K562 (cell line): ENCODE results near the gene TPRG1L. TPM values are rescaled to one million over a fixed set of nuclear protein-coding genes. Genes with fewer than 3 reads are reported as not detected.

ENCODE experiments used
- ATAC-seq: fragments of 200-7000 bp; cut with Tn5 transposase; 3 replicates; pipeline ENCODE4 v1.9.1; 2020; ENCODE audit warnings: moderate library complexity
- BruUV-seq: library from RNA; stranded (reverse); fragments of 400-500 nt; replicated peaks from 2 replicates; lab custom pipeline; 2021; lab: Mats Ljungman, UMichigan
- CTCF ChIA-PET: fragments of 300-600 bp; formaldehyde crosslinking; extraction: SDS; loops from one replicate; lab custom pipeline; 2021; ENCODE audit warnings: low intra/inter-chr PET ratio; lab: Yijun Ruan, JAX
- POLR2A ChIA-PET: fragments of 300-600, 350-650 bp; sonication (Branson Sonifier 250); formaldehyde crosslinking; extraction: SDS; loops from one replicate; lab custom pipeline; 2021; ENCODE audit warnings: antibody characterized with exemption, inconsistent platforms; lab: Yijun Ruan, JAX
- DNase-seq, 4 experiments: peaks; one replicate each; pipeline versions ENCODE4 v3.0.0 to v3.0.0-alpha.2; 2011 to 2018; ENCODE audit warnings: low spot score in 3 of 4, mixed read lengths in 3 of 4; ENCODE audit errors: extremely low read depth in 1 of 4
- FAIRE-seq: peaks from 2 replicates; lab custom pipeline; 2011; peaks lifted over from hg19 to GRCh38; lab: Jason Lieb, UNC
- H2AFZ ChIP-seq: 2 replicates; pipeline ENCODE4 v1.6.0; 2011; ENCODE audit warnings: low read depth, low read length, control low read depth, inconsistent platforms
- H3K27ac ChIP-seq: fragments of 200-600 bp; 3 replicates; pipeline ENCODE4 v1.8.0; 2011; ENCODE audit warnings: low read depth, mild to moderate bottlenecking, control low read depth, inconsistent platforms, low read length, moderate library complexity, mixed read lengths; ENCODE audit errors: extremely low read depth
- H3K27me3 ChIP-seq, 2 experiments: fragments of 300-600 bp in 1 of 2; 2 replicates in 1 of 2; 3 replicates in 1 of 2; pipeline versions ENCODE4 v1.6.0 to v1.8.0; 2011; ENCODE audit warnings: inconsistent platforms in 2 of 2, low read length in 2 of 2, mild to moderate bottlenecking in 1 of 2, mixed read lengths in 1 of 2, moderate library complexity in 1 of 2; ENCODE audit not compliant: control insufficient read depth in 2 of 2, insufficient read depth in 2 of 2
- H3K36me3 ChIP-seq: fragments of 300-600 bp; 3 replicates; pipeline ENCODE4 v1.8.0; 2011; ENCODE audit warnings: mild to moderate bottlenecking, low read length, inconsistent platforms; ENCODE audit not compliant: control insufficient read depth, insufficient read depth
- H3K4me1 ChIP-seq, 2 experiments: fragments of 200-600 bp in 1 of 2; replicated peaks in 1 of 2; 2 replicates in 1 of 2; 3 replicates in 1 of 2; pipeline versions ENCODE4 v1.5.1 to v1.8.0; 2011; ENCODE audit warnings: inconsistent platforms in 2 of 2, low read length in 2 of 2, mild to moderate bottlenecking in 1 of 2, mixed read lengths in 1 of 2, moderate library complexity in 1 of 2; ENCODE audit not compliant: control insufficient read depth in 2 of 2, insufficient read depth in 2 of 2
- H3K4me2 ChIP-seq: 2 replicates; pipeline ENCODE4 v1.6.1; 2011; ENCODE audit warnings: low read length, control low read depth, inconsistent platforms, mixed read lengths; ENCODE audit not compliant: insufficient read depth
- H3K4me3 ChIP-seq: fragments of 200-600 bp; sonication (generic), shearing (Covaris generic); 2 replicates; pipeline ENCODE4 v1.5.1; 2016; ENCODE audit warnings: control low read depth, inconsistent platforms
- H3K79me2 ChIP-seq: fragments of 200-600 bp; 3 replicates; pipeline ENCODE4 v1.8.0; 2011; ENCODE audit warnings: low read length, inconsistent platforms; ENCODE audit not compliant: control insufficient read depth, insufficient read depth
- H3K9ac ChIP-seq, 2 experiments: 2 replicates each; pipeline versions ENCODE4 v1.6.0 to v1.6.1; 2011; ENCODE audit warnings: low read depth in 2 of 2, low read length in 2 of 2, control low read depth in 1 of 2, inconsistent platforms in 1 of 2, mild to moderate bottlenecking in 1 of 2, mixed read lengths in 1 of 2; ENCODE audit not compliant: insufficient read depth in 1 of 2
- H3K9me1 ChIP-seq: one replicate; pipeline ENCODE4 v1.6.0; 2011; ENCODE audit warnings: inconsistent platforms, mild to moderate bottlenecking, low read length, moderate library complexity; ENCODE audit not compliant: control insufficient read depth, insufficient read depth
- H3K9me3 ChIP-seq: replicated peaks from 2 replicates; pipeline ENCODE4 v1.5.1; 2011; ENCODE audit warnings: low read depth, low read length, inconsistent platforms; ENCODE audit not compliant: control insufficient read depth, insufficient read depth
- H4K20me1 ChIP-seq: replicated peaks from 2 replicates; pipeline ENCODE4 v1.6.1; 2011; ENCODE audit warnings: low read length, inconsistent platforms, mixed read lengths; ENCODE audit not compliant: control insufficient read depth, insufficient read depth
- KDM1A ChIP-seq, 2 experiments: fragments of 450-650 bp; IDR thresholded peaks; 2 replicates each; pipeline ENCODE4 v1.6.1; 2016; ENCODE audit warnings: mild to moderate bottlenecking in 2 of 2
- MAFK ChIP-seq: IDR thresholded peaks from 2 replicates; pipeline ENCODE4 v1.6.1; 2011; ENCODE audit warnings: low read length, improper control_type of control experiment
- MXD1 ChIP-seq: fragments of 250-450 bp; sonication (Bioruptor Pico); IDR thresholded peaks from 2 replicates; pipeline ENCODE4 v1.8.0; 2021; ENCODE audit warnings: borderline replicate concordance, mild to moderate bottlenecking, moderate library complexity; ENCODE audit not compliant: poor library complexity, severe bottlenecking
- PBX2 ChIP-seq, 2 experiments: IDR thresholded peaks in 1 of 2; conservative IDR thresholded peaks in 1 of 2; 2 replicates each; pipeline ENCODE4 v1.6.1; 2016; ENCODE audit warnings: low read depth in 2 of 2, mild to moderate bottlenecking in 1 of 2, missing compliant biosample characterization in 1 of 2, missing genetic modification characterization in 1 of 2, moderate library complexity in 1 of 2
- PHF20 ChIP-seq: fragments of 450-650 bp; IDR thresholded peaks from 2 replicates; pipeline ENCODE4 v1.6.1; 2018; ENCODE audit not compliant: partially characterized antibody
- POLR2A ChIP-seq: fragments of 450-650 bp; conservative IDR thresholded peaks from 2 replicates; pipeline ENCODE4 v1.6.1; 2016
- PRPF4 ChIP-seq: fragments of 200-400 bp; formaldehyde crosslinking; IDR thresholded peaks from one replicate; pipeline ENCODE4 v1.6.1; 2017; ENCODE audit warnings: low read length, low read depth, mild to moderate bottlenecking; ENCODE audit not compliant: insufficient read depth, poor library complexity, severe bottlenecking
- SMARCA5 ChIP-seq: fragments of 450-650 bp; IDR thresholded peaks from 2 replicates; pipeline ENCODE4 v1.6.1; 2016
- SP1 ChIP-seq: sonication (generic); formaldehyde crosslinking; IDR thresholded peaks from 2 replicates; pipeline ENCODE4 v1.8.1; 2022; ENCODE audit warnings: mild to moderate bottlenecking, missing genetic modification reagents
- ZNF511 ChIP-seq: sonication (generic); formaldehyde crosslinking; IDR thresholded peaks from 2 replicates; pipeline ENCODE4 v1.8.0; 2022; ENCODE audit warnings: mild to moderate bottlenecking, missing genetic modification reagents
- ZZZ3 ChIP-seq: fragments of 450-650 bp; IDR thresholded peaks from 2 replicates; pipeline ENCODE4 v1.6.1; 2016; ENCODE audit warnings: antibody characterized with exemption, mild to moderate bottlenecking, moderate library complexity
- WGBS: fragments of 100-300 bp; shearing (Covaris generic); methylation state at CpG from one replicate; pipeline ENCODE4 v1.1.6; 2016; ENCODE audit warnings: low coverage, mixed read lengths; ENCODE audit not compliant: insufficient coverage; ENCODE audit errors: missing lambda C conversion rate; 5-methylcytosine and 5-hydroxymethylcytosine counted together
- in situ Hi-C: fragments of 300-500 bp; cut with MboI; formaldehyde crosslinking; loops from 4 replicates; pipeline ENCODE4 v1.15.0; 2018; ENCODE audit warnings: inconsistent platforms, mixed read lengths
- intact Hi-C: fragments of 100-400 bp; cut with micrococcal nuclease; formaldehyde crosslinking; loops from 2 replicates; pipeline ENCODE4 v1.14.2; 2022
- polyA plus RNA-seq, 8 experiments: library from polyadenylated mRNA; depleted of rRNA in 4 of 8; stranded (reverse) in 5 of 8; unstranded in 3 of 8; fragments of >200 nt; fragmentation: Nextera tagmentation in 2 of 8; fragmentation: Illumina TruSeq in 1 of 8; extraction: Ambion mirVana in 2 of 8; extraction: Trizol in 1 of 8; gene quantifications; 2 replicates each; pipeline versions ENCODE4 v1.2.1 to v1.2.3, GENCODE V29; 2011 to 2014; ENCODE audit warnings: inconsistent platforms in 1 of 8, missing spikeins in 1 of 8
- total RNA-seq, 7 experiments: library from RNA; depleted of rRNA in 6 of 7; stranded (reverse); fragments of >200 nt in 6 of 7; fragmentation: Illumina TruSeq in 2 of 7; extraction: Trizol in 2 of 7; gene quantifications; 2 replicates each; pipeline versions ENCODE4 v1.2.1 to v1.2.3, GENCODE V29; 2011 to 2021; ENCODE audit warnings: low replicate concordance in 1 of 7

TPRG1L gene
- total and polyA plus RNA-seq, 9 of the 15 experiments (the other 6 are each of a cell fraction or from before 2014, with no cell fraction given), result 1.6 to 11.0 (median 6.2) TPM

GRCh38 chr1:3656450-3657095 is 31.8 kb downstream of the TPRG1L start:
- no TSS peak for BruUV-seq
- Histone ChIP-seq H3K4me2 (no peak overlapping the region), H3K36me3 (no peaks in the 10 kb centered on the region), H3K4me3 (no peak overlapping the region), H2AFZ (no peak overlapping the region), H3K9ac (no peak overlapping the region), H3K27me3 (peaks cover 54 to 64% of the 10 kb centered on the region in 2 experiments), H4K20me1 (peaks cover 3% of the 10 kb centered on the region), H3K27ac (no peak overlapping the region), H3K9me1 (no peaks in the 10 kb centered on the region), H3K79me2 (no peaks in the 10 kb centered on the region), H3K4me1 (peaks cover 5 to 22% of the 10 kb centered on the region in 2 experiments), H3K9me3 (no peaks in the 10 kb centered on the region)
- FAIRE-seq, result peak; percentile 32
- intact Hi-C loops (no loop called here), in situ Hi-C loops (no loop called here)
- ATAC-seq, result no peak
- DNase-seq, result no peak
- ChIA-PET CTCF (no interaction called here), POLR2A (interaction anchor here (1.6 kb wide), 1 partner anchor 12 kb away, joined by 5 read pairs; no protein-coding TSS in a partner anchor)
- 13% methylated on average over 13 of the region's 13 CpGs for WGBS
- no peak for TF ChIP-seq PBX2 (CRISPR knock-in tag; IDR thresholded peaks at IDR 0.05; ENCODE audit: low read depth)
- TF ChIP-seq PBX2 (tag; conservative IDR thresholded peaks at IDR 0.05; ENCODE audit: low read depth), result no peak
- TF ChIP-seq MAFK, result no peak
- TF ChIP-seq POLR2A, result no peak
- TF ChIP-seq SMARCA5, result 0 out of 2 replicates have a peak, but pooled peaks have one; percentile 45
- peak in 1 of 2 experiments; percentile 55; a peak in 1 of 4 replicates for TF ChIP-seq KDM1A (IDR thresholded peaks at IDR 0.05)
- no peak for TF ChIP-seq PRPF4
- no peak for TF ChIP-seq ZZZ3
- no peak for TF ChIP-seq PHF20
- no peak for TF ChIP-seq MXD1 (CRISPR knock-in tag)
- no peak for TF ChIP-seq SP1 (CRISPR knock-in tag)
- TF ChIP-seq ZNF511 (CRISPR knock-in tag), result no peak
